IMR-90 (cell line): ENCODE results near the gene BSND.

ENCODE experiments used
- ELK1 ChIP-seq: fragments of 150-350 bp; IDR thresholded peaks from 2 replicates; pipeline ENCODE4 v1.6.1; 2016; ENCODE audit warnings: low read depth, mild to moderate bottlenecking, low read length, moderate library complexity, borderline replicate concordance
- MXI1 ChIP-seq: IDR thresholded peaks from 2 replicates; pipeline ENCODE4 v1.6.1; 2012; ENCODE audit warnings: low read depth, mild to moderate bottlenecking, low read length, moderate library complexity, borderline replicate concordance
- NFE2L2 ChIP-seq: fragments of 150-350 bp; IDR thresholded peaks from 2 replicates; pipeline ENCODE4 v1.6.1; 2016; ENCODE audit warnings: low read depth, mild to moderate bottlenecking, low read length
- POLR2A ChIP-seq: IDR thresholded peaks from 2 replicates; pipeline ENCODE4 v1.6.1; 2012; ENCODE audit warnings: mild to moderate bottlenecking, low read depth, low read length
- RAD21 ChIP-seq: IDR thresholded peaks from 2 replicates; pipeline ENCODE4 v1.6.1; 2012; ENCODE audit warnings: low read length, improper control_type of control experiment
- RFX5 ChIP-seq: IDR thresholded peaks from 2 replicates; pipeline ENCODE4 v1.8.0; 2012; ENCODE audit warnings: low read depth, mild to moderate bottlenecking, low read length, moderate library complexity
- SMC3 ChIP-seq: fragments of 150-350 bp; IDR thresholded peaks from 2 replicates; pipeline ENCODE4 v1.6.1; 2016; ENCODE audit warnings: low read depth, mild to moderate bottlenecking, antibody characterized with exemption, low read length, moderate library complexity
- TF ChIP-seq, protein P1 (sequence below): conservative IDR thresholded peaks from 2 replicates; pipeline ENCODE4 v1.5.1; 2012; ENCODE audit warnings: mild to moderate bottlenecking, low read depth, low read length, improper control_type of control experiment

- TF ChIP-seq, protein P1, sequence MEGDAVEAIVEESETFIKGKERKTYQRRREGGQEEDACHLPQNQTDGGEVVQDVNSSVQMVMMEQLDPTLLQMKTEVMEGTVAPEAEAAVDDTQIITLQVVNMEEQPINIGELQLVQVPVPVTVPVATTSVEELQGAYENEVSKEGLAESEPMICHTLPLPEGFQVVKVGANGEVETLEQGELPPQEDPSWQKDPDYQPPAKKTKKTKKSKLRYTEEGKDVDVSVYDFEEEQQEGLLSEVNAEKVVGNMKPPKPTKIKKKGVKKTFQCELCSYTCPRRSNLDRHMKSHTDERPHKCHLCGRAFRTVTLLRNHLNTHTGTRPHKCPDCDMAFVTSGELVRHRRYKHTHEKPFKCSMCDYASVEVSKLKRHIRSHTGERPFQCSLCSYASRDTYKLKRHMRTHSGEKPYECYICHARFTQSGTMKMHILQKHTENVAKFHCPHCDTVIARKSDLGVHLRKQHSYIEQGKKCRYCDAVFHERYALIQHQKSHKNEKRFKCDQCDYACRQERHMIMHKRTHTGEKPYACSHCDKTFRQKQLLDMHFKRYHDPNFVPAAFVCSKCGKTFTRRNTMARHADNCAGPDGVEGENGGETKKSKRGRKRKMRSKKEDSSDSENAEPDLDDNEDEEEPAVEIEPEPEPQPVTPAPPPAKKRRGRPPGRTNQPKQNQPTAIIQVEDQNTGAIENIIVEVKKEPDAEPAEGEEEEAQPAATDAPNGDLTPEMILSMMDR = no peak
- TF ChIP-seq RAD21 (no peak), NFE2L2 (no peak), POLR2A (no peak), ELK1 (no peak), SMC3 (no peak), MXI1 (no peak), RFX5 (no peak)
Observed at GRCh38 chr1:55050283-55050682, 51.5 kb downstream of the BSND start.
